A549 treated with GW870086 at 1 μM for 4 hours (cell line): ENCODE measurements around the gene NOD1. TPM values are rescaled to one million over a fixed set of nuclear protein-coding genes. Genes with fewer than 3 reads are reported as not detected.

ENCODE experiments used
- total RNA-seq: library from RNA; stranded (reverse); fragments of 200-300 nt; extraction: Qiagen RNA extraction; gene quantifications from 5 replicates; pipeline ENCODE4 v1.2.3, GENCODE V29; 2022; ENCODE audit warnings: low read depth

The NOD1 gene
- 5.2 to 7.0 TPM (median 6.3 TPM) in 5 replicates for total RNA-seq

GRCh38 chr7:30478349-30479201 lies at the start of gene NOD1:
Gene NOD1 (minus strand): TSS chr7:30478784. CDS start chr7:30456921, 21,863 bp downstream.

GRCh38 chr7:30504301-30505173 lies 26.0 kb upstream of the NOD1 start, which contains the start of gene GGCT:
Gene GGCT (minus strand): TSS chr7:30504829. CDS start chr7:30504709, 120 bp downstream.

Other genes starting within 250 kb of the NOD1 start
- gene ZNRF2, start 194.2 kb downstream of the NOD1 start, total RNA-seq = 5.2 to 6.7 TPM (median 6.1 TPM) in 5 replicates
- gene GGCT, start 26.0 kb upstream of the NOD1 start, total RNA-seq = 75.8 to 83.3 TPM (median 79.1 TPM) in 5 replicates
- gene GARS1, start 116.1 kb upstream of the NOD1 start, total RNA-seq = 138 to 161 TPM (median 147 TPM) in 5 replicates
- 0.05 to 0.07 TPM in 2 of 5 replicates, not detected in the others for gene CRHR2, start 203.7 kb upstream of the NOD1 start, total RNA-seq